NCI-H2029 treated with DMSO at 0.1 percent for 48 hours (cell line): ENCODE data around the gene TACR3.
"Not testable (repeated sequence)": the region's sequence is repeated elsewhere in the genome, so short reads cannot be mapped to it uniquely, and the experiment has no call there.

ENCODE experiments used
- DNase-seq: peaks from one replicate; lab custom pipeline; 2025; lab: John Stamatoyannopoulos, UW

Gene TACR3

GRCh38 chr4:103719830-103720207 is at the start of gene TACR3:
Gene TACR3, minus strand, starts transcription at chr4:103719985. Its CDS starts 310 bp downstream, at chr4:103719675.
- DNase-seq, result no peak

GRCh38 chr4:103757631-103758030 is 37.8 kb upstream of the TACR3 start:
- DNase-seq, result no peak

DNA sequence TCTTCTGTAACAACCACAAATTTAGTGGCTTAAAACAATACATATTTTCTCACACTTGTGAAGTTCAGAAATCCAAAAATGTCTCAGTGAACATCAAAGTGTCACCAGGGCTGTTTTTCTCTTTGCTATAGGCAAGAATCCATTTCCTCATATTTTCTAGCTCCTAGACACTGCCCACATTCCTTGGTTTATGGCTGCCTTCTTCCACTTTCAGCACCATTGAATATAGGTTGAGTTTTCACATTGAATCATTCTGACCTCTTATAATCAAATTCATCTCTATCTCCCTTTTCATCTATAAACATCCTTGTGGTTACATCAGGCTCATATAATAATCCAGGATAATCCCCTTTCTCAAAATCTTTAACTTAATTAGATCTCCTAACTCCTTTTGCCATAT is 37.0 kb upstream of the TACR3 start:
- DNase-seq, result no peak

DNA sequence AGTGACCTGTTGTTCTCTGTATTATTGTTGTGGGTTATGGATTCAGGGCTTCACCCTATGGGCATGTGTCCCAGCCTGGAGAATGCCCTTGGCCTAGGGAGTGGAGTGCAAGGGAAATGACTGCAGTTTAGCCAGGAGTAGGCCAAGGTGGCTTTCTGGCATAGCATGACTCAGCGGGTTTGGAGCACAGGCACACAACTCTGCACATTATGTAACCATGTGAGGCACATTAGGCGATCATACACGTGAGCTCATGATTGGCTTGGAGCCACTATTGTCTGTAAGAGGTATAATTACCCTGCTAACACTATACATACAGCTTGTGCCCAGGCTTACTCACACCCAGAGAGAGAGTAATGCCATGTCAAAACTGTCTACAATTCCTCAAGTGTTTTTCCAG is 35.1 kb upstream of the TACR3 start:
- peak; percentile 76 for DNase-seq

DNA sequence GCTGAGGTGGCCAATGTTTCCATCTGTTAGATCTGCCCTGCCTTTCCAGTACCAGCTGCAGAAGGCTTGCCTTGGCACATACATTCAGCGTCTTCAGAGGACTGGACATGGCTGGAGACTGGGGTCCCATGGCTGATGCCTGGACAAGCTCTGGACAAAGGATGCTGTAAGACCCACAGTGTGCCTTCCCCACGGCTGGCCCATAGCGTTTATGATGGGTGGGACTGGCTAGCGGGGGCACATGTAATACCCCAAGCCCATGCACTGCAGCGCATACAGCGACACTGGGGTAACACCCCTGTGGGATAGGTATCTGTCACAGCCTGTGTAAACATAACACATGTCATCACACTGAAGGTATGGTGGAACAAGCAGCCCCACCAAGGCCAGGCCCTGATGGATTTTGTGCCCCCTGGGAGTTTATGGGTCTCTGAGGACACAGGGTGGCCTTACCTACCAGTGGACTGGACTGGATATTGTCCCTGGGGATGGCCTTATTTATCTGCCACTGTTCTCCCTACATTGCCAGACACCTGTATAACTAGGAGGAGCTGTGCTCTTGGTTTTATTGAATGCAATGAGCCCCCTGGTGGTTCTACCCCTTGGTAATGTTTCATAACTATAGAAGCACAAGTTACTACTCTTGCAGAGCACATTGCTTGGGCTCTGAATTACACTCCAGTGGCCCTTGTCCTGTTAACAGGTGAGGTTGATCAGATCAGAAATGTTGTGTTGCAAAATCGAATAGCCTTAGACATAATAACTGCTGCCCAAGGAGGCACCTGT is 34.3 kb upstream of the TACR3 start:
- DNase-seq, result no peak

- DNase-seq, result not testable (repeated sequence)
Measured at GRCh38 chr4:103723150-103723549, 3.4 kb upstream of the TACR3 start.

- DNase-seq, result no peak
Measured at GRCh38 chr4:103721251-103721650, 1.5 kb upstream of the TACR3 start.

- DNase-seq, result no peak
Measured at GRCh38 chr4:103720661-103721060, 876 bp upstream of the TACR3 start.

- peak; percentile 7 for DNase-seq
Measured at GRCh38 chr4:103719105-103719829, 518 bp downstream of the TACR3 start.

DNA sequence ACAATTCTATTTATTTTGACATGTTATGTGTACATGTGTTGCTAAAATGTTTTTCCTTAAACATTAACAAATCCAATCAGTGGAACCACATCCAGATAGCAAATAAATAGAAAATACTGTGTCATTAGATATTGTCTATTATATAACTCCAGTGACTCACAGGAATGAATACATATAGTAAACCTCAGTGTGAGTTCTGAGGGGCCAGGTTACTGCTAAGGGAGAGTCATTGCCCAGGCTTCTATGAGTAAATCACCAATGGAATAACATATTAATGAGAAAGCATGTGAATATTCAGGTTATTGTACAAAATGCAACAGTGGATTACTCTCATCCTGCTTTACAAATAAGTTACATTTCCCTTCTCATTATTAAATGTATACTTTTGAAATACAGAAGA is 27.2 kb downstream of the TACR3 start:
- no peak for DNase-seq

GRCh38 chr4:103673983-103674382 is 45.8 kb downstream of the TACR3 start:
- DNase-seq, result no peak

DNA sequence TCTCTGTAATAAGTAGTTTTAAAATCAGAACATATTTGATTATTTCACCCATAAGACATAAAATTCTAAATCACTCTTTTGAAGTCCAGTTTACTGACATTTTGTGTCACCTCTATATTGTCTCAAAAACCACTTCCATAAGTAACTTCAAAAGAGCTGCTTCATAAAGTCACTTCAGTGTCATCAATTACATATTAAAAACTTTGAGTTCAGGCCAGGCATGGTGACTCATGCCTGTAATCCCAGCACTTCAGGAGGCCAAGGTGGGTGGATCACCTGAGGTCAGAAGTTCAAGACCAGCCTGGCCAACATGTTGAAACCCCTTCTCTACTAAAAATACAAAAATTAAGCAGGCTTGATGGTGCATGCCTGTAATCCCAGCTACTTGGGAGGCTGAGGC is 53.0 kb downstream of the TACR3 start:
- DNase-seq, result not testable (repeated sequence)

- DNase-seq, result no peak
Measured at GRCh38 chr4:103664436-103665075, 55.2 kb downstream of the TACR3 start.

- DNase-seq, result no peak
Measured at GRCh38 chr4:103648541-103648940, 71.2 kb downstream of the TACR3 start.

DNA sequence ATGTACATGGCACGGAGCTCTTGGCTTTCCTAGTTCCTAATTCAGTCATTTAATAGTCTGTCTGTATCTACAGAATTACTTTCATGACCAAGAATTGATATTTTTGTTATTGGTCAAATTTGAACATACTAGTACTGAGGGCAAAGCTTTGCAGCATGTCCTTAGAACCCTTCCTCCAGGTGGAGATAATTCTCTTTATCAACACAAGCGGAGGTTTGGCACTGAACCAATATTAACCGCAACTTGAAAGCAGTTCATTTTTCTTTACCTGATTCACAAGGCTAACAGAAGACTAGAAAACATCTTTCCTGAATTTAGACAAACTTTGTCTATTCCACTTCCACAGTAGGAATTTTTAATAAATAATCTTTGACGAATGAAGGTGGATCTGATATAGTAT is 73.8 kb downstream of the TACR3 start:
- no peak for DNase-seq

- peak; percentile 1 for DNase-seq
Measured at GRCh38 chr4:103634236-103634635, 85.5 kb downstream of the TACR3 start.

DNA sequence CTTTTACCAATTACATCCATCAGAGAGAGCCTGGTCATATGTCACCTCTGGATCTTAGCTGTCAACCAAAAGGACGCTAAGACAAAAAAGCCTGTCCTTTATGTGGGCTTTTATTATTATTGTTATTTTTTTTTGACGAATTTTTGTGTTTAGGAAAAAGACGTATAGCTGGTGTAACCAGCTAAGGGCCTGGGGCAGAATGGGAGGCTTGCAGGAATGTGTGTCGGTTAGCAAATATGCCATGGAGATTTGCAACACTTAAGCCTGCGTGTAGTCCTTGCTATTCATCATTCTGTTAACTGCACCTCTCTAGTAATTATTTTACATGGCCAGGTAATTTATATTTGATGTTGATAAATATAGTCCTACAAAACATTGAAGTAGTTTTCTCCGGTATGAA is 93.5 kb downstream of the TACR3 start:
- DNase-seq, result no peak

GRCh38 chr4:103591841-103592240 is 127.9 kb downstream of the TACR3 start:
- no peak for DNase-seq

DNA sequence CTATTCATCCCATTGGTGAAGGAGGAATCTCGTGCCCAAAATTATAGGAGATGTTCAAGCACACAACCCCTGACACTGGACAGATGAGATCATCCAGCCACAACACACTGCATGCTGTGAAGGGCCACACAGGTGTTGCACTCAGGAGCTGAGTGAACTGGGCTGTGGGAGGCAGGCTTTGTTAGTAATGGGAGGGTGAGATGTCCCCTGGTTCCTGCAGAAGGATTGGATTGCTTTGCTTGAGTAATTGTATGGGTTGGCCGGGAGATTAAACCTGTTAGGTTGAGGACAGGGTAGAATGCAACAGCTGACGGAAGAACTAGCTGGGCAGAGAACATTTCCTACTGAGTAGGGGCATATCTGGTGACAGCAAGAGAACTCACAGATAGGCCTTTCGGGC is 152.2 kb downstream of the TACR3 start:
- no peak for DNase-seq

- not testable (repeated sequence) for DNase-seq
Measured at GRCh38 chr4:103559178-103559577, 160.6 kb downstream of the TACR3 start.
